ENCODE results near the gene HCN4. TPM values are rescaled to one million over a fixed set of nuclear protein-coding genes. Genes with fewer than 3 reads are reported as not detected.
A peak's percentile ranks its signal among the peaks of the same experiment; 100 is the strongest.

The HCN4 gene
- total and polyA plus RNA-seq, 10 donors: not detected

GRCh38 chr15:73329501-73330200 is 39.1 kb downstream of the HCN4 start:
- peak; percentile 60 for DNase-seq

GRCh38 chr15:73328981-73329380 is 39.8 kb downstream of the HCN4 start:
- TF ChIP-seq POLR2A (IDR thresholded peaks at IDR 0.05): no peak
- no peak for TF ChIP-seq CTCF (IDR thresholded peaks at IDR 0.05 in 8 of 11, conservative IDR thresholded peaks at IDR 0.05 in 3 of 11)
- TF ChIP-seq POLR2AphosphoS5 (IDR thresholded peaks at IDR 0.05): no peak
- intact Hi-C loops (cut with DNase I; ENCODE audit: low total_unique reads): no loop called here
- H3K4me1 ChIP-seq: peaks cover 0 to 9% (median 0%) of the 10 kb centered on the region in 6 donors
- H3K27me3 ChIP-seq (replicated peaks in 1 of 7): peaks cover 0 to 35% (median 5%) of the 10 kb centered on the region in 7 donors
- 77 to 90% (median 85%) methylated on average over 10 of the region's 10 CpGs for WGBS, 5 donors
- peak; percentile 57 for DNase-seq
- H3K27ac ChIP-seq: no peak overlapping the region
- H3K4me3 ChIP-seq: no peak overlapping the region
- H3K36me3 ChIP-seq: no peaks in the 10 kb centered on the region
- H3K9me3 ChIP-seq: no peaks in the 10 kb centered on the region

More at GRCh38 chr15:73329501-73330200, 39.1 kb downstream of the HCN4 start:
- no peaks in the 10 kb centered on the region for H3K36me3 ChIP-seq
- no peaks in the 10 kb centered on the region for H3K9me3 ChIP-seq
- H3K27me3 ChIP-seq (replicated peaks in 1 of 7): peaks cover 0 to 28% (median 4%) of the 10 kb centered on the region in 7 donors
- no peak for TF ChIP-seq POLR2A (IDR thresholded peaks at IDR 0.05)
- no peak overlapping the region for H3K27ac ChIP-seq
- H3K4me3 ChIP-seq: no peak overlapping the region
- WGBS, 5 donors: 81 to 91% (median 89%) methylated on average over 17 to 21 of the region's 21 CpGs
- intact Hi-C loops (cut with DNase I; ENCODE audit: low total_unique reads): no loop called here
- H3K4me1 ChIP-seq: peaks cover 0 to 9% (median 0%) of the 10 kb centered on the region in 6 donors

- H3K36me3 ChIP-seq: no peaks in the 10 kb centered on the region
- peaks cover 0 to 42% (median 5%) of the 10 kb centered on the region in 7 donors for H3K27me3 ChIP-seq (replicated peaks in 1 of 7)
- 77 to 86% (median 80%) methylated on average over 12 of the region's 12 CpGs for WGBS, 5 donors
- peak; percentile 32 for DNase-seq
- TF ChIP-seq CTCF (IDR thresholded peaks at IDR 0.05 in 8 of 11, conservative IDR thresholded peaks at IDR 0.05 in 3 of 11): no peak
- no peak for TF ChIP-seq POLR2A (IDR thresholded peaks at IDR 0.05)
- no peak for TF ChIP-seq POLR2AphosphoS5 (IDR thresholded peaks at IDR 0.05)
- intact Hi-C loops (cut with DNase I; ENCODE audit: low total_unique reads): no loop called here
- peaks cover 0 to 9% (median 0%) of the 10 kb centered on the region in 6 donors for H3K4me1 ChIP-seq
- H3K27ac ChIP-seq: no peak overlapping the region
- no peaks in the 10 kb centered on the region for H3K9me3 ChIP-seq
- no peak overlapping the region for H3K4me3 ChIP-seq
Observed at GRCh38 chr15:73328149-73328820, 40.5 kb downstream of the HCN4 start.

- 16 to 35% (median 28%) methylated on average over 4 of the region's 4 CpGs for WGBS, 5 donors
- Histone ChIP-seq H3K4me3 (no peak overlapping the region), H3K4me1 (peaks cover 0 to 9% (median 0%) of the 10 kb centered on the region in 6 donors), H3K9me3 (no peaks in the 10 kb centered on the region), H3K36me3 (no peaks in the 10 kb centered on the region), H3K27me3 (replicated peaks in 1 of 7) (peaks cover 0 to 52% (median 5%) of the 10 kb centered on the region in 7 donors), H3K27ac (no peak overlapping the region)
- intact Hi-C loops (cut with DNase I; ENCODE audit: low total_unique reads): no loop called here
- DNase-seq: peak; percentile 24
- TF ChIP-seq POLR2AphosphoS5 (IDR thresholded peaks at IDR 0.05) (no peak), POLR2A (IDR thresholded peaks at IDR 0.05) (no peak), CTCF (IDR thresholded peaks at IDR 0.05 in 8 of 11, conservative IDR thresholded peaks at IDR 0.05 in 3 of 11) (no peak)
Observed at GRCh38 chr15:73326157-73326556, 42.6 kb downstream of the HCN4 start.

Data from spleen (tissue), 11 donors.